Spleen (tissue), 11 donors: ENCODE results near the gene LHFPL3. TPM values are rescaled to one million over a fixed set of nuclear protein-coding genes. Genes with fewer than 3 reads are reported as not detected.

Experiments
- DNase-seq: peaks from one replicate; pipeline ENCODE4 v3.0.0-alpha.2; 2020
- H3K27ac ChIP-seq, 8 donors: fragments of 200-600 bp; sonication (generic) in 7 of 8; 1 replicate in 4 of 8; 2 replicates in 4 of 8; pipeline versions ENCODE4 v1.5.0 to v1.8.0; 2016 to 2021; ENCODE audit warnings: inconsistent platforms in 4 of 8, mild to moderate bottlenecking in 4 of 8, moderate library complexity in 1 of 8
- H3K27me3 ChIP-seq, 7 donors: fragments of 200-600 bp; sonication (generic) in 6 of 7; replicated peaks in 1 of 7; 1 replicate in 4 of 7; 2 replicates in 3 of 7; pipeline versions ENCODE4 v1.5.0 to v1.8.0; 2016 to 2021; ENCODE audit warnings: inconsistent platforms in 3 of 7, mild to moderate bottlenecking in 1 of 7
- H3K36me3 ChIP-seq, 6 donors: fragments of 200-600 bp; sonication (generic) in 5 of 6; 1 replicate in 4 of 6; 2 replicates in 2 of 6; pipeline versions ENCODE4 v1.5.0 to v1.8.0; 2016 to 2021; ENCODE audit warnings: inconsistent platforms in 2 of 6
- H3K4me1 ChIP-seq, 6 donors: fragments of 200-600 bp; sonication (generic) in 5 of 6; 1 replicate in 3 of 6; 2 replicates in 3 of 6; pipeline versions ENCODE4 v1.5.0 to v1.8.0; 2016 to 2021; ENCODE audit warnings: inconsistent platforms in 3 of 6
- H3K4me3 ChIP-seq, 8 donors: fragments of 200-600 bp; sonication (generic) in 7 of 8; 1 replicate in 4 of 8; 2 replicates in 4 of 8; pipeline versions ENCODE4 v1.5.0 to v1.8.0; 2016 to 2021; ENCODE audit warnings: inconsistent platforms in 4 of 8, mild to moderate bottlenecking in 4 of 8, moderate library complexity in 2 of 8
- H3K9me3 ChIP-seq, 8 donors: fragments of 200-600 bp; sonication (generic) in 7 of 8; 1 replicate in 4 of 8; 2 replicates in 4 of 8; pipeline versions ENCODE4 v1.5.0 to v1.8.0; 2016 to 2021; ENCODE audit warnings: inconsistent platforms in 4 of 8
- CTCF ChIP-seq, 11 experiments: fragments of 200-600 bp in 7 of 11; fragments of 450-650 bp in 4 of 11; sonication (generic) in 4 of 11; IDR thresholded peaks in 8 of 11; conservative IDR thresholded peaks in 3 of 11; 1 replicate in 7 of 11; 2 replicates in 4 of 11; pipeline versions ENCODE4 v1.4.0 to v1.8.0; 2016 to 2021; ENCODE audit warnings: antibody characterized with exemption in 11 of 11, inconsistent platforms in 4 of 11, mild to moderate bottlenecking in 1 of 11
- POLR2A ChIP-seq, 3 donors: fragments of 450-650 bp; IDR thresholded peaks; one replicate each; pipeline ENCODE4 v1.5.1; 2017; ENCODE audit warnings: antibody characterized with exemption in 3 of 3, mild to moderate bottlenecking in 1 of 3
- POLR2AphosphoS5 ChIP-seq, 3 donors: sonication (generic); formaldehyde crosslinking; IDR thresholded peaks; one replicate each; pipeline ENCODE4 v1.5.1; 2017; ENCODE audit warnings: antibody characterized with exemption in 3 of 3
- WGBS, 5 donors: extraction: QIAGEN DNeasy Blood & Tissue Kit in 3 of 5; methylation state at CpG; one replicate each; pipeline versions ENCODE4 v1.1.5 to v1.1.7; 2013 to 2018; 5-methylcytosine and 5-hydroxymethylcytosine counted together
- intact Hi-C: fragments of 100-400 bp; cut with DNase I; formaldehyde crosslinking; loops from one replicate; pipeline ENCODE4 v1.15.0; 2023; ENCODE audit warnings: low total_unique reads
- polyA plus RNA-seq, 3 donors: library from polyadenylated mRNA; stranded (reverse); fragments of 200-250 nt; gene quantifications; one replicate each; pipeline ENCODE4 v1.2.1, GENCODE V29; 2013
- total RNA-seq, 7 donors: library from RNA; depleted of rRNA in 3 of 7; stranded (reverse); fragments of >200 nt in 3 of 7; fragmentation: NEBNext Ultra II Directional in 4 of 7; extraction: Animal tissue kit (Norgen Biotek cat#: 25700) in 4 of 7; gene quantifications; one replicate each; pipeline versions ENCODE4 v1.1.0 to v1.2.1, GENCODE V29; 2016 to 2021
- donor health status: healthy with polysubstance abuse.
- donor health status: DM: no; HTN: no; CAD: no; lungs with moderate emphysema.
- donor health status: DM: no; HTN: no; CAD: no.
- donor health status: Bipolar disorder and iron deficiency.
- donor health status: healthy.
- donor health status: DM: no; HTN: no; CAD: no.
- donor health status: DM: yes; HTN: yes; CAD: no.

The LHFPL3 gene
- total and polyA plus RNA-seq, 10 donors, result 0.07 to 1.0 (median 0.20) TPM; not detected in 3

- no peaks in the 10 kb centered on the region for H3K36me3 ChIP-seq
- DNase-seq, result no peak
- no peaks in the 10 kb centered on the region for H3K9me3 ChIP-seq
- TF ChIP-seq CTCF (IDR thresholded peaks at IDR 0.05 in 8 of 11, conservative IDR thresholded peaks at IDR 0.05 in 3 of 11) (no peak), POLR2AphosphoS5 (IDR thresholded peaks at IDR 0.05) (no peak), POLR2A (IDR thresholded peaks at IDR 0.05) (no peak)
- H3K4me1 ChIP-seq, result no peaks in the 10 kb centered on the region
- no peak overlapping the region for H3K4me3 ChIP-seq
- 78 to 81% (median 80%) methylated on average over 8 of the region's 8 CpGs for WGBS, 5 donors
- H3K27ac ChIP-seq, result no peak overlapping the region
- H3K27me3 ChIP-seq, result peaks cover 0 to 39% (median 4%) of the 10 kb centered on the region in 7 donors
- intact Hi-C loops, result no loop called here
These were observed 477.3 kb downstream of the LHFPL3 start for GRCh38 chr7:104805449-104806317.

DNA sequence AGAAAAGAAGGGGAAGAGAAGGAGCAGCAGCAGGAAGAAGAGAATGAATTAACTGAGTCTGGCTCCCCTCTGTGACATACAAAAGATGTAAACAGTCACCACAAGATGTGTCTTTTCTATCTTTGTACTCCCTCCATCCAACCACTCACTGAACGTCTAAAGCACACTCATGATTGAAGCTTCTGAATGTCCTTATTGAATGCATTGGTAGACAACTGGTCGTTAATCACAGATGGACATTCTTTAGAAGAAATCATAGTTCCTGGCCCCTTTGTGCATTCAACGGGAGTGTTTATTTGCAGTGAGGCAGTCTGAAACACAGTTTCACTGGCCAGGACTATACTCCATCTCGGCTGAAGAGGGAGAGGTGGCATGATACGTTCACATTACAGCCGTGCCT lies 479.3 kb downstream of the LHFPL3 start:
- 51 to 69% (median 63%) methylated on average over 6 of the region's 6 CpGs for WGBS, 5 donors
- H3K27me3 ChIP-seq, result peaks cover 0 to 38% (median 0%) of the 10 kb centered on the region in 7 donors
- no peak overlapping the region for H3K27ac ChIP-seq
- no peak for DNase-seq
- TF ChIP-seq CTCF (IDR thresholded peaks at IDR 0.05 in 8 of 11, conservative IDR thresholded peaks at IDR 0.05 in 3 of 11) (no peak), POLR2AphosphoS5 (IDR thresholded peaks at IDR 0.05) (no peak), POLR2A (IDR thresholded peaks at IDR 0.05) (no peak)
- H3K4me3 ChIP-seq, result no peak overlapping the region
- no peaks in the 10 kb centered on the region for H3K4me1 ChIP-seq
- H3K9me3 ChIP-seq, result no peaks in the 10 kb centered on the region
- intact Hi-C loops, result no loop called here
- H3K36me3 ChIP-seq, result no peaks in the 10 kb centered on the region

GRCh38 chr7:104809906-104810305 lies 481.5 kb downstream of the LHFPL3 start:
- Histone ChIP-seq H3K36me3 (no peaks in the 10 kb centered on the region), H3K4me1 (no peaks in the 10 kb centered on the region), H3K9me3 (no peaks in the 10 kb centered on the region), H3K27me3 (peaks cover 0 to 56% (median 0%) of the 10 kb centered on the region in 7 donors), H3K4me3 (no peak overlapping the region), H3K27ac (no peak overlapping the region)
- TF ChIP-seq CTCF (IDR thresholded peaks at IDR 0.05 in 8 of 11, conservative IDR thresholded peaks at IDR 0.05 in 3 of 11) (no peak), POLR2AphosphoS5 (IDR thresholded peaks at IDR 0.05) (no peak)
- no peak for DNase-seq
- intact Hi-C loops, result no loop called here
- WGBS, 5 donors, result 91 to 100% (median 95%) methylated on average over 2 of the region's 2 CpGs

DNA sequence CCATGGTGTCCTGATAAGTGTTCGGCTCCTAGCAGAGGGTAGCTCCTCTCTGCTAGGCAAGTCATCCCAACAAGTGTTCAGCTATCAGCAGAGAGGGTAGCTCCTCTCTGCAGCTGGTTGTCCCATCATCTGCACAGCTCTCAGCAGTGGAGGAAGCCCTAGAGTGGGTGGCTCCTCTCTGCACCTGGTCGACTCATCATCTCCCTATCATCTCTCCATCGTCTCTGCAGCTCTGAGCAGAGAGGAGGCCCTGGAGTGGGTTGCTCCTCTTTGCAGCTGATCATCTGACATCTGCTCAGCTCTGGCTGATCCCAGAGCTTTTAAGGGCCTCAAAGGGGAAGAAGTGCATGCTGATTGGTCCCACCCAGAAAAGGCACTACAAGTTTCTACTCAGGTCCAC lies 485.7 kb downstream of the LHFPL3 start:
- H3K9me3 ChIP-seq, result no peaks in the 10 kb centered on the region
- TF ChIP-seq POLR2AphosphoS5 (IDR thresholded peaks at IDR 0.05) (no peak), CTCF (IDR thresholded peaks at IDR 0.05 in 8 of 11, conservative IDR thresholded peaks at IDR 0.05 in 3 of 11) (no peak), POLR2A (IDR thresholded peaks at IDR 0.05) (no peak)
- WGBS, 5 donors, result 74 to 82% (median 81%) methylated on average over 3 of the region's 3 CpGs
- H3K4me3 ChIP-seq, result no peak overlapping the region
- intact Hi-C loops, result no loop called here
- no peak overlapping the region for H3K27ac ChIP-seq
- H3K27me3 ChIP-seq, result peaks cover 0 to 49% (median 0%) of the 10 kb centered on the region in 7 donors
- DNase-seq, result no peak
- no peaks in the 10 kb centered on the region for H3K36me3 ChIP-seq
- H3K4me1 ChIP-seq, result no peaks in the 10 kb centered on the region
